HCT116 (cell line): ENCODE data around the gene G0S2. TPM values are rescaled to one million over a fixed set of nuclear protein-coding genes. Genes with fewer than 3 reads are reported as not detected.

Experiments
- ATAC-seq: fragments of 200-7000 bp; cut with Tn5 transposase; 2 replicates; pipeline ENCODE4 v1.9.1; 2020; ENCODE audit warnings: mild to moderate bottlenecking, moderate library complexity
- BruUV-seq: library from RNA; stranded (reverse); fragments of 400-500 nt; replicated peaks from 2 replicates; lab custom pipeline; 2021; lab: Mats Ljungman, UMichigan
- CTCF ChIA-PET: fragments of 300-600 bp; sonication (Branson Sonifier 250); formaldehyde crosslinking; loops from one replicate; lab custom pipeline; 2021; ENCODE audit warnings: antibody characterized with exemption; lab: Charles Lee
- POLR2A ChIA-PET: fragments of 300-600, 350-600 bp; sonication (Branson Sonifier 250); formaldehyde crosslinking; loops from one replicate; lab custom pipeline; 2021; ENCODE audit warnings: antibody characterized with exemption; lab: Charles Lee
- RAD21 ChIA-PET, 2 experiments: fragments of 300-600 bp; sonication (Branson Sonifier 250); formaldehyde crosslinking; loops; one replicate each; lab custom pipeline; 2023; ENCODE audit warnings: low total read pairs in 2 of 2; ENCODE audit not compliant: uncharacterized antibody in 2 of 2, unreplicated experiment in 2 of 2, low non-redundant PET in 1 of 2; lab: Charles Lee
- DNase-seq: peaks from one replicate; pipeline ENCODE4 v3.0.0-alpha.2; 2010; ENCODE audit warnings: low read depth, low spot score
- H2AFZ ChIP-seq: fragments of 200-600 bp; shearing (Covaris generic), sonication (generic); 2 replicates; pipeline ENCODE4 v1.6.1; 2017; ENCODE audit warnings: low read depth, mixed run types, mixed read lengths, antibody characterized with exemption, low read length; ENCODE audit not compliant: poor library complexity, severe bottlenecking
- H3K27ac ChIP-seq: 2 replicates; pipeline ENCODE4 v1.5.1; 2012; ENCODE audit warnings: low read depth, low read length
- H3K27me3 ChIP-seq: fragments of 200-600 bp; sonication (generic); 2 replicates; pipeline ENCODE4 v1.6.1; 2016; ENCODE audit warnings: mixed run types, low read length, mixed read lengths; ENCODE audit not compliant: insufficient read depth
- H3K36me3 ChIP-seq, 2 experiments: fragments of 200-500 bp in 1 of 2; fragments of 200-600 bp in 1 of 2; sonication (Bioruptor generic) in 1 of 2; sonication (generic) in 1 of 2; 2 replicates each; pipeline versions ENCODE4 v1.5.1 to v1.6.1; 2014 to 2016; ENCODE audit warnings: low read length in 2 of 2, inconsistent platforms in 1 of 2, mixed read lengths in 1 of 2, mixed run types in 1 of 2; ENCODE audit not compliant: insufficient read depth in 2 of 2, control insufficient read depth in 1 of 2
- H3K4me1 ChIP-seq, 2 experiments: fragments of 200-600 bp in 1 of 2; sonication (generic) in 1 of 2; 2 replicates each; pipeline versions ENCODE4 v1.5.1 to v1.6.1; 2012 to 2017; ENCODE audit warnings: low read length in 2 of 2, inconsistent platforms in 1 of 2, mild to moderate bottlenecking in 1 of 2, mixed read lengths in 1 of 2, mixed run types in 1 of 2, moderate library complexity in 1 of 2; ENCODE audit not compliant: insufficient read depth in 2 of 2, control insufficient read depth in 1 of 2
- H3K4me2 ChIP-seq: fragments of 200-600 bp; sonication (generic); 2 replicates; pipeline ENCODE4 v1.6.1; 2017; ENCODE audit warnings: mixed run types, low read length, mixed read lengths
- H3K4me3 ChIP-seq, 2 experiments: fragments of 200-600 bp in 1 of 2; sonication (generic) in 1 of 2; replicated peaks in 1 of 2; 2 replicates each; pipeline ENCODE4 v1.5.1; 2011 to 2016; ENCODE audit warnings: low read length in 2 of 2, control low read depth in 1 of 2, low read depth in 1 of 2, mild to moderate bottlenecking in 1 of 2, mixed read lengths in 1 of 2, mixed run types in 1 of 2
- H3K79me2 ChIP-seq: fragments of 200-600 bp; sonication (generic); 2 replicates; pipeline ENCODE4 v1.6.1; 2017; ENCODE audit warnings: mild to moderate bottlenecking, mixed run types, low read length, moderate library complexity, mixed read lengths; ENCODE audit not compliant: insufficient read depth
- H3K9ac ChIP-seq: fragments of 200-600 bp; sonication (generic); 2 replicates; pipeline ENCODE4 v1.6.1; 2016; ENCODE audit warnings: low read length, mixed read lengths
- H3K9me2 ChIP-seq: fragments of 200-600 bp; sonication (generic), shearing (Covaris generic); 2 replicates; pipeline ENCODE4 v1.6.1; 2017; ENCODE audit warnings: mixed run types, mild to moderate bottlenecking, moderate library complexity; ENCODE audit not compliant: insufficient read depth
- H3K9me3 ChIP-seq, 2 experiments: fragments of 200-500 bp in 1 of 2; fragments of 200-600 bp in 1 of 2; sonication (Bioruptor generic) in 1 of 2; sonication (generic) in 1 of 2; 2 replicates each; pipeline ENCODE4 v1.6.1; 2014 to 2017; ENCODE audit warnings: low read length in 2 of 2, mixed read lengths in 2 of 2, inconsistent platforms in 1 of 2, low read depth in 1 of 2, mild to moderate bottlenecking in 1 of 2, mixed run types in 1 of 2, moderate library complexity in 1 of 2; ENCODE audit not compliant: control insufficient read depth in 1 of 2, insufficient read depth in 1 of 2
- H4K20me1 ChIP-seq: fragments of 200-600 bp; sonication (generic), shearing (Covaris generic); 2 replicates; pipeline ENCODE4 v1.6.1; 2017; ENCODE audit warnings: mixed run types, mild to moderate bottlenecking, moderate library complexity; ENCODE audit not compliant: insufficient read depth
- CBX3 ChIP-seq: IDR thresholded peaks from 2 replicates; pipeline ENCODE4 v1.6.1; 2012; ENCODE audit warnings: low read depth
- EGR1 ChIP-seq: IDR thresholded peaks from 2 replicates; pipeline ENCODE4 v1.6.1; 2012; ENCODE audit warnings: low read depth
- ELF1 ChIP-seq: IDR thresholded peaks from 2 replicates; pipeline ENCODE4 v1.6.1; 2012; ENCODE audit warnings: low read depth, borderline replicate concordance
- SP1 ChIP-seq: IDR thresholded peaks from 2 replicates; pipeline ENCODE4 v1.6.1; 2012; ENCODE audit warnings: low read depth
- intact Hi-C: fragments of 100-400 bp; cut with micrococcal nuclease; formaldehyde crosslinking; loops from 2 replicates; pipeline ENCODE4 v1.10.0; 2022
- total RNA-seq: library from RNA; stranded (reverse); gene quantifications from one replicate; pipeline ENCODE4 v1.2.1, GENCODE V29; 2021; ENCODE audit not compliant: unreplicated experiment

The G0S2 gene
- total RNA-seq, 1 experiment from 2014 or later, result not detected

DNA sequence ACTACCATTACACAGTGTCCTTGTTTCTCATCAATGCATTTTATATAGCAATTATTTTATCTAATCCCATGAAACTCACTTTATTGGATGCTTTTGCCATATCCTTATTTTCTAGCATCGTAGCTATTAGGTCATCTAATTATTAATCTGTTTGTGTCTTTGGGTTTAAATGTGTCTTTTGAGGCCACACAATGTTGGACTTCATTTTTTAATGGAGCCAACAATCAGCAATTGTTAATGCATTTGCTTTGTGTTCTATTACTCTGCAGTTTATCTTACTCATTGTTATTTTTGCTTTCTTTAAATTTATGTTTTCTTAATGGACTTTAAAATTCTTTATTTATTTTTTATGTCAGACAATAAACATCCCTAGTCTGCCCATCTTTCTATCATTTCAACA, 27.6 kb downstream of the G0S2 start:
- DNase-seq (no peak), ATAC-seq (no peak)
- no peak overlapping the region for H2AFZ ChIP-seq
- no peak overlapping the region for H3K9ac ChIP-seq
- CTCF ChIA-PET, result no interaction called here
- no peaks in the 10 kb centered on the region for H3K36me3 ChIP-seq
- H3K4me2 ChIP-seq, result no peak overlapping the region
- no TSS peak for BruUV-seq
- H3K9me3 ChIP-seq, result no peaks in the 10 kb centered on the region
- H3K79me2 ChIP-seq, result no peaks in the 10 kb centered on the region
- TF ChIP-seq SP1 (no peak), EGR1 (no peak)
- POLR2A ChIA-PET, result no interaction called here
- intact Hi-C loops, result no loop called here
- no peaks in the 10 kb centered on the region for H4K20me1 ChIP-seq
- H3K27ac ChIP-seq, result no peak overlapping the region
- H3K27me3 ChIP-seq, result no peaks in the 10 kb centered on the region
- H3K4me3 ChIP-seq, result no peak overlapping the region
- no peaks in the 10 kb centered on the region for H3K9me2 ChIP-seq
- no peaks in the 10 kb centered on the region for H3K4me1 ChIP-seq
- RAD21 ChIA-PET, result no interaction called here

DNA sequence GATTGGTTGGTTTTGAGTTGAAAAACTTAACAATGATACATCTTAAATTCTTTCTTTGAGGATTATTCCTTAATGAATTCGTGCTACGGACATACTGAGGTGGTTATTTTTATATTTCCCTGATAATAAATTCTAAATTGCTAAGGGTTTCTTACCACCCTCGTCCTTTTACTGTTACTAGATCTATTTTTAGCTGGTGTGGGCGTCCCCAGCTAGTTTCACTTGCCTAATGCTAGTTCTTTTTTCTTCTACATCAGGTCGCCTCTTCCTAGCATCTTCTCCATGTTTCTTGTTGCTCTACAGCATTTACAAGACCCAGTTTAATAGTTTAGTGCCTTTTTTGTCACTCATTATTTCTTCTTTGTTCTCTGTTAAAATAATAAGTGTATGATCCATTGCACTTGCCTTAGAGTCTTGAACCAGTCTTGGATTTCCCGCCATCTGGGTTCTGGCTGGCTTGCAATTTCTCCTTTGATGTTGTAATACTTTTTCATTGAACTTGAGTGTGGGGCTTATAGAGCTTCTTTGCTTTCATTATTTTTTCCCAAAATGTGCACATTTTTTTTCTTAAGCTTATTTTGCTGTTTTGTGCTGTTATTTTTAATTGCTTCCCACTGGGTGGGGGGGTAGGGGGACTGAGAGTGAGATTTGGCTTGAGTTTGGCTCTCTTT, 28.8 kb downstream of the G0S2 start:
- no peaks in the 10 kb centered on the region for H3K36me3 ChIP-seq
- ChIA-PET CTCF (interaction anchor here (0.6 kb wide), 1 partner anchor 138 kb away, joined by 3 read pairs; no protein-coding TSS in a partner anchor), RAD21 (no interaction called here), POLR2A (interaction anchor here (0.6 kb wide), 1 partner anchor 1037 kb away, joined by 4 read pairs; no protein-coding TSS in a partner anchor)
- DNase-seq, result no peak
- H3K9ac ChIP-seq, result no peak overlapping the region
- no peak overlapping the region for H3K4me2 ChIP-seq
- H2AFZ ChIP-seq, result no peak overlapping the region
- ATAC-seq, result no peak
- TF ChIP-seq ELF1, result no peak
- TF ChIP-seq CBX3, result no peak
- H3K27ac ChIP-seq, result no peak overlapping the region
- H3K9me2 ChIP-seq, result no peaks in the 10 kb centered on the region
- no peaks in the 10 kb centered on the region for H3K4me1 ChIP-seq
- no peaks in the 10 kb centered on the region for H3K9me3 ChIP-seq
- BruUV-seq, result no TSS peak
- H4K20me1 ChIP-seq, result no peaks in the 10 kb centered on the region
- intact Hi-C loops, result no loop called here
- H3K27me3 ChIP-seq, result peaks cover 5% of the 10 kb centered on the region; the same call in 1 of the 2 replicates
- H3K4me3 ChIP-seq, result no peak overlapping the region
- H3K79me2 ChIP-seq, result no peaks in the 10 kb centered on the region
